ENCODE data around the gene ABCC4.

ABCC4 gene

GRCh38 chr13:95261956-95262355 lies 39.3 kb downstream of the ABCC4 start:
- Histone ChIP-seq H3K27ac (ENCODE audit: insufficient read depth in 1 of 2, low read depth in 1 of 2, low read length in 2 of 2, poor library complexity in 1 of 2, severe bottlenecking in 2 of 2) (no peak overlapping the region), H3K27me3 (replicated peaks in 2 of 5; ENCODE audit: control insufficient read depth in 4 of 5, insufficient read depth in 5 of 5, low read length in 4 of 5) (no peaks in the 10 kb centered on the region), H3K4me3 (ENCODE audit: control insufficient read depth in 1 of 7, extremely low read depth in 1 of 7, insufficient read depth in 4 of 7, low read depth in 2 of 7, low read length in 6 of 7) (no peak overlapping the region), H3K36me3 (ENCODE audit: control insufficient read depth in 4 of 4, insufficient read depth in 4 of 4, low read length in 3 of 4) (peaks cover 0 to 14% (median 3%) of the 10 kb centered on the region in 4 experiments), H3K4me1 (ENCODE audit: control extremely low read depth in 1 of 4, control insufficient read depth in 4 of 4, insufficient read depth in 4 of 4, low read length in 3 of 4) (no peaks in the 10 kb centered on the region), H3K9me3 (ENCODE audit: control extremely low read depth in 1 of 5, control insufficient read depth in 4 of 5, insufficient read depth in 2 of 5, low read depth in 1 of 5, low read length in 4 of 5) (peaks cover 0 to 6% (median 0%) of the 10 kb centered on the region in 5 experiments)
- CTCF ChIA-PET: interaction anchor here (2.4 kb wide), 1 partner anchor 27 kb away, joined by 8 read pairs; no protein-coding TSS in a partner anchor
- no peak for DNase-seq
- POLR2A ChIA-PET: no interaction called here
- WGBS (ENCODE audit: insufficient coverage): 90% methylated on average over 3 of the region's 3 CpGs

DNA sequence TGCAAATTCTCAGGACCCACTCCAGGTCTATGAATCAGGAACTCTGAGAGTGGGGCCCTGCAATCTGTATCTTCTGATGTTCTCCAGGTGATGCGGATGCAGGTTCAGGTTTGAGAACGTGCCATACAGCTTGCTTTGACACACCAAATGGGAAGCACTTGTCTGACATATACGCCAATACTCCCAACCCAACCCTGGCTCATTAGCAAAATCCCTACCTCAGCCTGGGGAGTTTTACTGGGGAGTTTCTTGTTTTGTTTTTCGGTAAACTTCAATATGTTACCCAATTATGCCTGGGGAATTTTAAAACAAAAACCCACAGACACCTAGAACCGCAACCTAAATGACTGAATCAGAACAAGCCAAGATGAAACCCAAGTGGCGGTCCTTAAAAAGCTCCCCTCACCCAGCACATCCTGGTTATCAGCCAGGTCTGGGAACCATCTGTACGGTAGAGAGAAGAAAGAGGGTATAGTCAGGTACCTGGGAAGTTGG lies 41.2 kb downstream of the ABCC4 start:
- peaks cover 0 to 3% (median 2%) of the 10 kb centered on the region in 4 experiments for H3K36me3 ChIP-seq (ENCODE audit: control insufficient read depth in 4 of 4, insufficient read depth in 4 of 4, low read length in 3 of 4)
- CTCF ChIA-PET: interaction anchor here (0.6 to 1.0 kb wide), 3 partner anchors 37 to 95 kb away, joined by 3 to 4 read pairs (median 3); no protein-coding TSS in a partner anchor
- DNase-seq: no peak
- H3K27me3 ChIP-seq (replicated peaks in 2 of 5; ENCODE audit: control insufficient read depth in 4 of 5, insufficient read depth in 5 of 5, low read length in 4 of 5): no peaks in the 10 kb centered on the region
- H3K9me3 ChIP-seq (ENCODE audit: control extremely low read depth in 1 of 5, control insufficient read depth in 4 of 5, insufficient read depth in 2 of 5, low read depth in 1 of 5, low read length in 4 of 5): no peaks in the 10 kb centered on the region
- no peaks in the 10 kb centered on the region for H3K4me1 ChIP-seq (ENCODE audit: control extremely low read depth in 1 of 4, control insufficient read depth in 4 of 4, insufficient read depth in 4 of 4, low read length in 3 of 4)
- POLR2A ChIA-PET: no interaction called here
- H3K27ac ChIP-seq (ENCODE audit: insufficient read depth in 1 of 2, low read depth in 1 of 2, low read length in 2 of 2, poor library complexity in 1 of 2, severe bottlenecking in 2 of 2): no peak overlapping the region
- H3K4me3 ChIP-seq (ENCODE audit: control insufficient read depth in 1 of 7, extremely low read depth in 1 of 7, insufficient read depth in 4 of 7, low read depth in 2 of 7, low read length in 6 of 7): no peak overlapping the region
- WGBS (ENCODE audit: insufficient coverage): 100% methylated on average over 3 of the region's 7 CpGs

- POLR2A ChIA-PET: interaction anchor here (0.7 kb wide), 1 partner anchor 323 kb away, joined by 4 read pairs; no protein-coding TSS in a partner anchor
- WGBS (ENCODE audit: insufficient coverage): 100% methylated on average over 6 of the region's 9 CpGs
- CTCF ChIA-PET: interaction anchor here (1.4 kb wide), 1 partner anchor 9 kb away, joined by 3 read pairs; no protein-coding TSS in a partner anchor
- no peak overlapping the region for H3K4me3 ChIP-seq (ENCODE audit: control insufficient read depth in 1 of 7, extremely low read depth in 1 of 7, insufficient read depth in 4 of 7, low read depth in 2 of 7, low read length in 6 of 7)
- peaks cover 0 to 3% (median 1%) of the 10 kb centered on the region in 4 experiments for H3K36me3 ChIP-seq (ENCODE audit: control insufficient read depth in 4 of 4, insufficient read depth in 4 of 4, low read length in 3 of 4)
- H3K27me3 ChIP-seq (replicated peaks in 2 of 5; ENCODE audit: control insufficient read depth in 4 of 5, insufficient read depth in 5 of 5, low read length in 4 of 5): no peaks in the 10 kb centered on the region
- no peak for DNase-seq
- no peaks in the 10 kb centered on the region for H3K9me3 ChIP-seq (ENCODE audit: control extremely low read depth in 1 of 5, control insufficient read depth in 4 of 5, insufficient read depth in 2 of 5, low read depth in 1 of 5, low read length in 4 of 5)
- H3K4me1 ChIP-seq (ENCODE audit: control extremely low read depth in 1 of 4, control insufficient read depth in 4 of 4, insufficient read depth in 4 of 4, low read length in 3 of 4): no peaks in the 10 kb centered on the region
- H3K27ac ChIP-seq (ENCODE audit: insufficient read depth in 1 of 2, low read depth in 1 of 2, low read length in 2 of 2, poor library complexity in 1 of 2, severe bottlenecking in 2 of 2): no peak overlapping the region
These were observed 42.5 kb downstream of the ABCC4 start for GRCh38 chr13:95258619-95259194.

DNA sequence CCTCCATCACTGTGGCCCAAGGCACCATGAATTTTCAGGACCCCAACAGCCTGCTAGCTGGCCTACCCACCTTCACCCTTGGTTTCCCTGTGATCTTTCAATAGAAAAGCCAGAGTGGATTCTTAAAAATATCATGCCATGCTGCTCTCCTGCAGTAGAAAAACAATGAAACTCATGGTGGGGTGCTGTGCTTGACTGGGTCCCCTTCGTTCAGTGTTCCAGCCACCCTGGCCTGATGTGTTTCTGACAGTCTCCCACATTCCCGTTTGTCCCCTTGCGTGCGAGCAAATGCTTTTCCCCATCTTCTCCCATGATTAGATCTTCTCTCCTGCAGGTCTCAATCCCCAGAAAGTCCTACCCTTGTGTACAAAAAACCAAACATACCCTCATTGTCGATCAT lies 43.2 kb downstream of the ABCC4 start:
- 98% methylated on average over 4 of the region's 5 CpGs for WGBS (ENCODE audit: insufficient coverage)
- ChIA-PET POLR2A (no interaction called here), CTCF (interaction anchor here (1.4 kb wide), 1 partner anchor 10 kb away, joined by 3 read pairs; no protein-coding TSS in a partner anchor)

GRCh38 chr13:95256091-95256490 lies 45.2 kb downstream of the ABCC4 start:
- no peak overlapping the region for H3K4me3 ChIP-seq (ENCODE audit: control insufficient read depth in 1 of 7, extremely low read depth in 1 of 7, insufficient read depth in 4 of 7, low read depth in 2 of 7, low read length in 6 of 7)
- H3K27me3 ChIP-seq (replicated peaks in 2 of 5; ENCODE audit: control insufficient read depth in 4 of 5, insufficient read depth in 5 of 5, low read length in 4 of 5): no peaks in the 10 kb centered on the region
- peaks cover 0 to 6% (median 4%) of the 10 kb centered on the region in 4 experiments for H3K4me1 ChIP-seq (ENCODE audit: control extremely low read depth in 1 of 4, control insufficient read depth in 4 of 4, insufficient read depth in 4 of 4, low read length in 3 of 4)
- CTCF ChIA-PET: interaction anchor here (1.4 to 2.4 kb wide), 4 partner anchors 8 to 64 kb away, joined by 3 to 8 read pairs (median 5); no protein-coding TSS in a partner anchor
- DNase-seq: no peak
- no peaks in the 10 kb centered on the region for H3K9me3 ChIP-seq (ENCODE audit: control extremely low read depth in 1 of 5, control insufficient read depth in 4 of 5, insufficient read depth in 2 of 5, low read depth in 1 of 5, low read length in 4 of 5)
- H3K27ac ChIP-seq (ENCODE audit: insufficient read depth in 1 of 2, low read depth in 1 of 2, low read length in 2 of 2, poor library complexity in 1 of 2, severe bottlenecking in 2 of 2): no peak overlapping the region
- H3K36me3 ChIP-seq (ENCODE audit: control insufficient read depth in 4 of 4, insufficient read depth in 4 of 4, low read length in 3 of 4): peaks cover 0 to 3% (median 1%) of the 10 kb centered on the region in 4 experiments
- WGBS (ENCODE audit: insufficient coverage): 97% methylated on average over 7 of the region's 7 CpGs
- POLR2A ChIA-PET: no interaction called here

More for the DNA sequence above, 43.2 kb downstream of the ABCC4 start:
- no peak for DNase-seq
- Histone ChIP-seq H3K4me3 (ENCODE audit: control insufficient read depth in 1 of 7, extremely low read depth in 1 of 7, insufficient read depth in 4 of 7, low read depth in 2 of 7, low read length in 6 of 7) (no peak overlapping the region), H3K27ac (ENCODE audit: insufficient read depth in 1 of 2, low read depth in 1 of 2, low read length in 2 of 2, poor library complexity in 1 of 2, severe bottlenecking in 2 of 2) (no peak overlapping the region), H3K4me1 (ENCODE audit: control extremely low read depth in 1 of 4, control insufficient read depth in 4 of 4, insufficient read depth in 4 of 4, low read length in 3 of 4) (no peaks in the 10 kb centered on the region), H3K9me3 (ENCODE audit: control extremely low read depth in 1 of 5, control insufficient read depth in 4 of 5, insufficient read depth in 2 of 5, low read depth in 1 of 5, low read length in 4 of 5) (no peaks in the 10 kb centered on the region), H3K36me3 (ENCODE audit: control insufficient read depth in 4 of 4, insufficient read depth in 4 of 4, low read length in 3 of 4) (peaks cover 0 to 3% (median 1%) of the 10 kb centered on the region in 4 experiments), H3K27me3 (replicated peaks in 2 of 5; ENCODE audit: control insufficient read depth in 4 of 5, insufficient read depth in 5 of 5, low read length in 4 of 5) (no peaks in the 10 kb centered on the region)

DNA sequence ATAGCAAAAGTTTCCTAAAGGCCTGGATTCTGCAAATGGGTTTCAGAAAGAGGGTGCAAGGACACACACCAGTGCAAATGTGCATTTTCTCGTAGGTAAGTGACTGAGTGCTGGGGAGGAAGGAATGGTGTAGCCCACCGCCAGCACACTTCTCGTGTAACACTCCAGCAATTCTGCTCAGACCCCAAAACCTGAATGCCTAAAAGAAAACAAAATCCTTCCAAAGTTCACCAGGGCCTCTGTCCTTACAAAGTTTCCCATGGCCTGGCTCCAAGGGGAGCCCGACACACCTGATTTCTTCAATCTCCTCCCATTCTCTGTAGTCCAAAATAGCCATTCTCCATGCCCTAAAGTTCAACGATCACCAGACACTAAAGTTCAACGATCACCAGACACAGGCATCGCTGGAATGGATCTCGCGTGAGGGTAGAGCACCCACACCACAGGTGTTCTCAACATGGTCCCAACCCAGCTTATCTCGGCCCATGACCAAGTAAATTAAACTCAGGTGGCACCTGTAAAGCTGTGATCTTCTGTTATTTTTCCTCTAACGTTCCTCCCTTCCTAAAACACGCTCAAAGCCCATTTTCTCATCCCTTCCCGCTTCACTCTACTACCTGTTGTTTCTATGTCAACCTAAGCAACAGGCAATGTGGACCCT lies 46.0 kb downstream of the ABCC4 start:
- no peak for DNase-seq
- Histone ChIP-seq H3K9me3 (ENCODE audit: control extremely low read depth in 1 of 5, control insufficient read depth in 4 of 5, insufficient read depth in 2 of 5, low read depth in 1 of 5, low read length in 4 of 5) (no peaks in the 10 kb centered on the region), H3K4me3 (ENCODE audit: control insufficient read depth in 1 of 7, extremely low read depth in 1 of 7, insufficient read depth in 4 of 7, low read depth in 2 of 7, low read length in 6 of 7) (no peak overlapping the region), H3K27me3 (replicated peaks in 2 of 5; ENCODE audit: control insufficient read depth in 4 of 5, insufficient read depth in 5 of 5, low read length in 4 of 5) (no peaks in the 10 kb centered on the region), H3K27ac (ENCODE audit: insufficient read depth in 1 of 2, low read depth in 1 of 2, low read length in 2 of 2, poor library complexity in 1 of 2, severe bottlenecking in 2 of 2) (no peak overlapping the region), H3K36me3 (ENCODE audit: control insufficient read depth in 4 of 4, insufficient read depth in 4 of 4, low read length in 3 of 4) (peaks cover 0 to 3% (median 1%) of the 10 kb centered on the region in 4 experiments), H3K4me1 (ENCODE audit: control extremely low read depth in 1 of 4, control insufficient read depth in 4 of 4, insufficient read depth in 4 of 4, low read length in 3 of 4) (peaks cover 0 to 9% (median 5%) of the 10 kb centered on the region in 4 experiments)
- ChIA-PET POLR2A (no interaction called here), CTCF (interaction anchor here (1.4 to 2.4 kb wide), 4 partner anchors 7 to 63 kb away, joined by 3 to 8 read pairs (median 5); no protein-coding TSS in a partner anchor)
- WGBS (ENCODE audit: insufficient coverage): 96% methylated on average over 13 of the region's 13 CpGs

- peaks cover 0 to 3% (median 1%) of the 10 kb centered on the region in 4 experiments for H3K36me3 ChIP-seq (ENCODE audit: control insufficient read depth in 4 of 4, insufficient read depth in 4 of 4, low read length in 3 of 4)
- no peak for DNase-seq
- no peak overlapping the region for H3K4me3 ChIP-seq (ENCODE audit: control insufficient read depth in 1 of 7, extremely low read depth in 1 of 7, insufficient read depth in 4 of 7, low read depth in 2 of 7, low read length in 6 of 7)
- POLR2A ChIA-PET: no interaction called here
- 100% methylated on average over 1 of the region's 1 CpG for WGBS (ENCODE audit: insufficient coverage)
- H3K27ac ChIP-seq (ENCODE audit: insufficient read depth in 1 of 2, low read depth in 1 of 2, low read length in 2 of 2, poor library complexity in 1 of 2, severe bottlenecking in 2 of 2): no peak overlapping the region
- CTCF ChIA-PET: no interaction called here
- no peaks in the 10 kb centered on the region for H3K27me3 ChIP-seq (replicated peaks in 2 of 5; ENCODE audit: control insufficient read depth in 4 of 5, insufficient read depth in 5 of 5, low read length in 4 of 5)
- no peaks in the 10 kb centered on the region for H3K9me3 ChIP-seq (ENCODE audit: control extremely low read depth in 1 of 5, control insufficient read depth in 4 of 5, insufficient read depth in 2 of 5, low read depth in 1 of 5, low read length in 4 of 5)
- H3K4me1 ChIP-seq (ENCODE audit: control extremely low read depth in 1 of 4, control insufficient read depth in 4 of 4, insufficient read depth in 4 of 4, low read length in 3 of 4): peaks cover 0 to 9% (median 5%) of the 10 kb centered on the region in 4 experiments
These were observed 46.9 kb downstream of the ABCC4 start for GRCh38 chr13:95254339-95254738.
